GM21423 (cell line): Measurements from ENCODE around the gene RNF180.
"Not testable (repeated sequence)": the region's sequence is repeated elsewhere in the genome, so short reads cannot be mapped to it uniquely, and the experiment has no call there.

Source experiments
- ATAC-seq: cut with Tn5 transposase; IDR thresholded peaks from one replicate; pipeline ENCODE4 v1.9.1; 2021; ENCODE audit warnings: mild to moderate bottlenecking, moderate library complexity; ENCODE audit not compliant: unreplicated experiment

Gene RNF180

GRCh38 chr5:64180661-64181343, 15.2 kb downstream of the RNF180 start:
- no peak for ATAC-seq

GRCh38 chr5:64181440-64181839, 15.8 kb downstream of the RNF180 start:
- no peak for ATAC-seq

GRCh38 chr5:64183956-64184355, 18.3 kb downstream of the RNF180 start:
- ATAC-seq: no peak

GRCh38 chr5:64184832-64185231, 19.2 kb downstream of the RNF180 start:
- ATAC-seq: no peak

- ATAC-seq: no peak
Observed at GRCh38 chr5:64188776-64189175, 23.1 kb downstream of the RNF180 start.

- no peak for ATAC-seq
Observed at GRCh38 chr5:64190562-64191306, 25.1 kb downstream of the RNF180 start.

GRCh38 chr5:64195981-64196380, 30.3 kb downstream of the RNF180 start:
- no peak for ATAC-seq

- no peak for ATAC-seq
Observed at GRCh38 chr5:64199425-64199824, 33.8 kb downstream of the RNF180 start.

GRCh38 chr5:64201996-64202395, 36.4 kb downstream of the RNF180 start:
- ATAC-seq: no peak

- ATAC-seq: no peak
Observed at GRCh38 chr5:64206653-64207052, 41.0 kb downstream of the RNF180 start.

- no peak for ATAC-seq
Observed at GRCh38 chr5:64207978-64208377, 42.3 kb downstream of the RNF180 start.

GRCh38 chr5:64209353-64209752, 43.7 kb downstream of the RNF180 start:
- no peak for ATAC-seq

- no peak for ATAC-seq
Observed at GRCh38 chr5:64210866-64211265, 45.2 kb downstream of the RNF180 start.

GRCh38 chr5:64213011-64213410, 47.4 kb downstream of the RNF180 start:
- ATAC-seq: no peak

GRCh38 chr5:64213531-64213930, 47.9 kb downstream of the RNF180 start:
- no peak for ATAC-seq

GRCh38 chr5:64214132-64214531, 48.5 kb downstream of the RNF180 start:
- no peak for ATAC-seq

- ATAC-seq: no peak
Observed at GRCh38 chr5:64221911-64222310, 56.3 kb downstream of the RNF180 start.

- ATAC-seq: not testable (repeated sequence)
Observed at GRCh38 chr5:64225286-64225981, 59.8 kb downstream of the RNF180 start.

GRCh38 chr5:64227131-64227537, 61.5 kb downstream of the RNF180 start:
- ATAC-seq: not testable (repeated sequence)

- no peak for ATAC-seq
Observed at GRCh38 chr5:64229163-64229774, 63.6 kb downstream of the RNF180 start.

- no peak for ATAC-seq
Observed at GRCh38 chr5:64260756-64261155, 95.1 kb downstream of the RNF180 start.
